ENCODE results near the gene INPP5K. TPM values are rescaled to one million over a fixed set of nuclear protein-coding genes. Genes with fewer than 3 reads are reported as not detected.

The INPP5K gene
- total and polyA plus RNA-seq, 10 of the 15 experiments (the other 5 are each of a cell fraction or from before 2014, with no cell fraction given): 0.58 to 41.2 (median 23.3) TPM

DNA sequence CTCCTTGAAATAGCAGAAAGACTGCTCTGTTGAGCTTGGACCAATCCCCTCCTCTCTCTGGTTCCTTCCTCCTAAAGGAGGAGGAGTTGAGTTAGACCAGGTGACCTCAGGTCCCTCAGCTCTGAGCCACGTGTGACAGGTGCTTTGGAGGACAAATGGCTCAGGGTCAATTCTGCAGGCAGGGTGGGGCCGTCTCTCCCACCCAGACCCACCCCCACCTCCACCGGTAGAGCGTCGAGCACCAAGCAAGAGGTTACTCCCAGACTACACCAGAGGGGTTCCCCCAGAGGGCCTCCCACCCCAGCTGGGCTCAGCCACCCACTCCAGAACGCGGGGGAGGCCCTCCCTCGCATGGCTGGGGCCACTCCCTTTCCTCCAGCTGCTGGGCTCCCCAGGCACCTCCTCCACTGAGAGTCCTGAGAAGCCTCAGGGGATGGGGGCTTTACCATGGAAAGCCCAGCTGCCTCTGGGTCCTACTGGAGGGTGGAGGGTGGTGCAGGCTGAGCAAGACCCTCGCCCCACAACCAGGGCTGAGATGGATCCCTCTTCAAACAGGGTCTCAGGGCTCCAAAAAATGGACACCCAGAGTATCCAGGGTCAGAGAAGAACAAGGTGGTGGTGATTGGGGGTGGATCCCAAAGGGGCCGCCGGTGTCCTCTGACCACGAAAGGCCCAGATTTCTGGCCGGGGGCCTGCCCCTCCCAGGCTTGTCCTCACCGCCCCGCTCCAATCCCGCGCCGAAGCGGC, 31.6 kb downstream of the INPP5K start (continued):
- TF ChIP-seq, protein P1, sequence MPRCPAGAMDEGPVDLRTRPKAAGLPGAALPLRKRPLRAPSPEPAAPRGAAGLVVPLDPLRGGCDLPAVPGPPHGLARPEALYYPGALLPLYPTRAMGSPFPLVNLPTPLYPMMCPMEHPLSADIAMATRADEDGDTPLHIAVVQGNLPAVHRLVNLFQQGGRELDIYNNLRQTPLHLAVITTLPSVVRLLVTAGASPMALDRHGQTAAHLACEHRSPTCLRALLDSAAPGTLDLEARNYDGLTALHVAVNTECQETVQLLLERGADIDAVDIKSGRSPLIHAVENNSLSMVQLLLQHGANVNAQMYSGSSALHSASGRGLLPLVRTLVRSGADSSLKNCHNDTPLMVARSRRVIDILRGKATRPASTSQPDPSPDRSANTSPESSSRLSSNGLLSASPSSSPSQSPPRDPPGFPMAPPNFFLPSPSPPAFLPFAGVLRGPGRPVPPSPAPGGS (IDR thresholded peaks at IDR 0.05; ENCODE audit: borderline replicate concordance, insufficient read depth, low read depth, low read length, poor library complexity, severe bottlenecking): peak; percentile 73
- TF ChIP-seq SUPT20H (IDR thresholded peaks at IDR 0.05; ENCODE audit: borderline replicate concordance, control insufficient read depth, low read depth, low read length) (no peak), CBX3 (IDR thresholded peaks at IDR 0.05; ENCODE audit: borderline replicate concordance, low read depth) (no peak), MTA3 (IDR thresholded peaks at IDR 0.05; ENCODE audit: borderline replicate concordance, low read length) (no peak), POLR2A (IDR thresholded peaks at IDR 0.05; ENCODE audit: low read depth, low read length) (peak; percentile 47; the same call in 1 of the 2 replicates), SPI1 (IDR thresholded peaks at IDR 0.05; ENCODE audit: borderline replicate concordance, insufficient read depth, low read depth, low read length) (no peak), SMARCA5 (IDR thresholded peaks at IDR 0.05) (no peak), SIN3A (IDR thresholded peaks at IDR 0.05; ENCODE audit: low read depth, low read length) (peak; percentile 54), BMI1 (IDR thresholded peaks at IDR 0.05; ENCODE audit: borderline replicate concordance) (no peak), ZBED1 (IDR thresholded peaks at IDR 0.05; ENCODE audit: borderline replicate concordance) (no peak), NR2C1 (IDR thresholded peaks at IDR 0.05) (no peak), SIX5 (IDR thresholded peaks at IDR 0.05; ENCODE audit: low read depth, low read length, severe bottlenecking) (no peak), GABPA (IDR thresholded peaks at IDR 0.05; ENCODE audit: low read depth) (no peak), ZNF622 (IDR thresholded peaks at IDR 0.05) (no peak), MXI1 (IDR thresholded peaks at IDR 0.05; ENCODE audit: low read depth, low read length) (peak; percentile 61; the same call in 1 of the 2 replicates), RBBP5 (conservative IDR thresholded peaks at IDR 0.05) (no peak)
- TF ChIP-seq, protein P2, sequence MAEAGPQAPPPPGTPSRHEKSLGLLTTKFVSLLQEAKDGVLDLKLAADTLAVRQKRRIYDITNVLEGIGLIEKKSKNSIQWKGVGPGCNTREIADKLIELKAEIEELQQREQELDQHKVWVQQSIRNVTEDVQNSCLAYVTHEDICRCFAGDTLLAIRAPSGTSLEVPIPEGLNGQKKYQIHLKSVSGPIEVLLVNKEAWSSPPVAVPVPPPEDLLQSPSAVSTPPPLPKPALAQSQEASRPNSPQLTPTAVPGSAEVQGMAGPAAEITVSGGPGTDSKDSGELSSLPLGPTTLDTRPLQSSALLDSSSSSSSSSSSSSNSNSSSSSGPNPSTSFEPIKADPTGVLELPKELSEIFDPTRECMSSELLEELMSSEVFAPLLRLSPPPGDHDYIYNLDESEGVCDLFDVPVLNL (IDR thresholded peaks at IDR 0.05; ENCODE audit: low read depth, low read length): no peak
- TF ChIP-seq, protein P3, sequence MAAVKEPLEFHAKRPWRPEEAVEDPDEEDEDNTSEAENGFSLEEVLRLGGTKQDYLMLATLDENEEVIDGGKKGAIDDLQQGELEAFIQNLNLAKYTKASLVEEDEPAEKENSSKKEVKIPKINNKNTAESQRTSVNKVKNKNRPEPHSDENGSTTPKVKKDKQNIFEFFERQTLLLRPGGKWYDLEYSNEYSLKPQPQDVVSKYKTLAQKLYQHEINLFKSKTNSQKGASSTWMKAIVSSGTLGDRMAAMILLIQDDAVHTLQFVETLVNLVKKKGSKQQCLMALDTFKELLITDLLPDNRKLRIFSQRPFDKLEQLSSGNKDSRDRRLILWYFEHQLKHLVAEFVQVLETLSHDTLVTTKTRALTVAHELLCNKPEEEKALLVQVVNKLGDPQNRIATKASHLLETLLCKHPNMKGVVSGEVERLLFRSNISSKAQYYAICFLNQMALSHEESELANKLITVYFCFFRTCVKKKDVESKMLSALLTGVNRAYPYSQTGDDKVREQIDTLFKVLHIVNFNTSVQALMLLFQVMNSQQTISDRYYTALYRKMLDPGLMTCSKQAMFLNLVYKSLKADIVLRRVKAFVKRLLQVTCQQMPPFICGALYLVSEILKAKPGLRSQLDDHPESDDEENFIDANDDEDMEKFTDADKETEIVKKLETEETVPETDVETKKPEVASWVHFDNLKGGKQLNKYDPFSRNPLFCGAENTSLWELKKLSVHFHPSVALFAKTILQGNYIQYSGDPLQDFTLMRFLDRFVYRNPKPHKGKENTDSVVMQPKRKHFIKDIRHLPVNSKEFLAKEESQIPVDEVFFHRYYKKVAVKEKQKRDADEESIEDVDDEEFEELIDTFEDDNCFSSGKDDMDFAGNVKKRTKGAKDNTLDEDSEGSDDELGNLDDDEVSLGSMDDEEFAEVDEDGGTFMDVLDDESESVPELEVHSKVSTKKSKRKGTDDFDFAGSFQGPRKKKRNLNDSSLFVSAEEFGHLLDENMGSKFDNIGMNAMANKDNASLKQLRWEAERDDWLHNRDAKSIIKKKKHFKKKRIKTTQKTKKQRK (IDR thresholded peaks at IDR 0.05; ENCODE audit: low read depth, low read length): no peak
- TF ChIP-seq, protein P4, sequence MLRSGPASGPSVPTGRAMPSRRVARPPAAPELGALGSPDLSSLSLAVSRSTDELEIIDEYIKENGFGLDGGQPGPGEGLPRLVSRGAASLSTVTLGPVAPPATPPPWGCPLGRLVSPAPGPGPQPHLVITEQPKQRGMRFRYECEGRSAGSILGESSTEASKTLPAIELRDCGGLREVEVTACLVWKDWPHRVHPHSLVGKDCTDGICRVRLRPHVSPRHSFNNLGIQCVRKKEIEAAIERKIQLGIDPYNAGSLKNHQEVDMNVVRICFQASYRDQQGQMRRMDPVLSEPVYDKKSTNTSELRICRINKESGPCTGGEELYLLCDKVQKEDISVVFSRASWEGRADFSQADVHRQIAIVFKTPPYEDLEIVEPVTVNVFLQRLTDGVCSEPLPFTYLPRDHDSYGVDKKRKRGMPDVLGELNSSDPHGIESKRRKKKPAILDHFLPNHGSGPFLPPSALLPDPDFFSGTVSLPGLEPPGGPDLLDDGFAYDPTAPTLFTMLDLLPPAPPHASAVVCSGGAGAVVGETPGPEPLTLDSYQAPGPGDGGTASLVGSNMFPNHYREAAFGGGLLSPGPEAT (IDR thresholded peaks at IDR 0.05; ENCODE audit: low read depth): peak; percentile 89
- TF ChIP-seq, protein P5, sequence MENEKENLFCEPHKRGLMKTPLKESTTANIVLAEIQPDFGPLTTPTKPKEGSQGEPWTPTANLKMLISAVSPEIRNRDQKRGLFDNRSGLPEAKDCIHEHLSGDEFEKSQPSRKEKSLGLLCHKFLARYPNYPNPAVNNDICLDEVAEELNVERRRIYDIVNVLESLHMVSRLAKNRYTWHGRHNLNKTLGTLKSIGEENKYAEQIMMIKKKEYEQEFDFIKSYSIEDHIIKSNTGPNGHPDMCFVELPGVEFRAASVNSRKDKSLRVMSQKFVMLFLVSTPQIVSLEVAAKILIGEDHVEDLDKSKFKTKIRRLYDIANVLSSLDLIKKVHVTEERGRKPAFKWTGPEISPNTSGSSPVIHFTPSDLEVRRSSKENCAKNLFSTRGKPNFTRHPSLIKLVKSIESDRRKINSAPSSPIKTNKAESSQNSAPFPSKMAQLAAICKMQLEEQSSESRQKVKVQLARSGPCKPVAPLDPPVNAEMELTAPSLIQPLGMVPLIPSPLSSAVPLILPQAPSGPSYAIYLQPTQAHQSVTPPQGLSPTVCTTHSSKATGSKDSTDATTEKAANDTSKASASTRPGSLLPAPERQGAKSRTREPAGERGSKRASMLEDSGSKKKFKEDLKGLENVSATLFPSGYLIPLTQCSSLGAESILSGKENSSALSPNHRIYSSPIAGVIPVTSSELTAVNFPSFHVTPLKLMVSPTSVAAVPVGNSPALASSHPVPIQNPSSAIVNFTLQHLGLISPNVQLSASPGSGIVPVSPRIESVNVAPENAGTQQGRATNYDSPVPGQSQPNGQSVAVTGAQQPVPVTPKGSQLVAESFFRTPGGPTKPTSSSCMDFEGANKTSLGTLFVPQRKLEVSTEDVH (IDR thresholded peaks at IDR 0.05; ENCODE audit: low read depth, partially characterized antibody): no peak
